Measurements from ENCODE around the gene FAR2.
"Not testable (repeated sequence)": the region's sequence is repeated elsewhere in the genome, so short reads cannot be mapped to it uniquely, and the experiment has no call there.

DNA sequence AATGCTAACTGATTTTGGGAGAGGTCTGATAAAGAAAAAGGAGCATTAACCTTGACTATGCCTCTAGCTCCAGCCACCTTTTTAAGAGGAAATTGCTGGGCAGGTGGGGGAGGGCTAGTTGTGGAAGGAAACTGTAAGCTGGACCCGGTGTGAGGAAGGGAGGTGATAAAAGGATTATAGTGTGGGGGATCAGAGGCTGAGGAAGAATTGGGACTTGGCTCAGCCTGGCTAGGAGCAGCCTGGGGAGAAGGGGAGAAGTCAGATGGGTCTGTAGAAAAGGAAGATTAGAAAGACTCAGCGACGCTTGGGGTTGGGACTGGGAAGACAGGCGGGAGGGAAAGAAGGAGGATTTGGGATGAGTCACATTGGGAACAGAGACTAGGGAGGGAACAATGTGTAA is 10.2 kb upstream of the FAR2 start:
- TF ChIP-seq, protein P1, sequence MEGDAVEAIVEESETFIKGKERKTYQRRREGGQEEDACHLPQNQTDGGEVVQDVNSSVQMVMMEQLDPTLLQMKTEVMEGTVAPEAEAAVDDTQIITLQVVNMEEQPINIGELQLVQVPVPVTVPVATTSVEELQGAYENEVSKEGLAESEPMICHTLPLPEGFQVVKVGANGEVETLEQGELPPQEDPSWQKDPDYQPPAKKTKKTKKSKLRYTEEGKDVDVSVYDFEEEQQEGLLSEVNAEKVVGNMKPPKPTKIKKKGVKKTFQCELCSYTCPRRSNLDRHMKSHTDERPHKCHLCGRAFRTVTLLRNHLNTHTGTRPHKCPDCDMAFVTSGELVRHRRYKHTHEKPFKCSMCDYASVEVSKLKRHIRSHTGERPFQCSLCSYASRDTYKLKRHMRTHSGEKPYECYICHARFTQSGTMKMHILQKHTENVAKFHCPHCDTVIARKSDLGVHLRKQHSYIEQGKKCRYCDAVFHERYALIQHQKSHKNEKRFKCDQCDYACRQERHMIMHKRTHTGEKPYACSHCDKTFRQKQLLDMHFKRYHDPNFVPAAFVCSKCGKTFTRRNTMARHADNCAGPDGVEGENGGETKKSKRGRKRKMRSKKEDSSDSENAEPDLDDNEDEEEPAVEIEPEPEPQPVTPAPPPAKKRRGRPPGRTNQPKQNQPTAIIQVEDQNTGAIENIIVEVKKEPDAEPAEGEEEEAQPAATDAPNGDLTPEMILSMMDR (IDR thresholded peaks at IDR 0.05): not testable (repeated sequence)
- TF ChIP-seq POLR2A (IDR thresholded peaks at IDR 0.05): not testable (repeated sequence)
